GM23248 (cell line): ENCODE measurements around the gene MUCL3. TPM values are rescaled to one million over a fixed set of nuclear protein-coding genes. Genes with fewer than 3 reads are reported as not detected.
A peak's percentile ranks its signal among the peaks of the same experiment; 100 is the strongest.

Source experiments
- DNase-seq: peaks from one replicate; pipeline ENCODE4 v3.0.0-alpha.2; 2015
- H2AFZ ChIP-seq: fragments of 200-600 bp; sonication (generic); 2 replicates; pipeline ENCODE4 v1.6.1; 2016; ENCODE audit warnings: antibody characterized with exemption
- H3F3A ChIP-seq: fragments of 200-600 bp; sonication (generic); 2 replicates; pipeline ENCODE4 v1.6.1; 2016; ENCODE audit warnings: mild to moderate bottlenecking, antibody characterized with exemption, mixed run types; ENCODE audit not compliant: insufficient read depth
- H3K27ac ChIP-seq: fragments of 200-600 bp; sonication (generic); 2 replicates; pipeline ENCODE4 v1.5.1; 2016; ENCODE audit warnings: mild to moderate bottlenecking
- H3K27me3 ChIP-seq: fragments of 200-600 bp; sonication (generic); replicated peaks from 2 replicates; pipeline ENCODE4 v1.6.1; 2016; ENCODE audit warnings: mild to moderate bottlenecking; ENCODE audit not compliant: insufficient read depth
- H3K36me3 ChIP-seq: fragments of 200-600 bp; sonication (generic); 2 replicates; pipeline ENCODE4 v1.6.1; 2016; ENCODE audit warnings: low read depth, mild to moderate bottlenecking
- H3K4me1 ChIP-seq: fragments of 200-600 bp; sonication (generic); 2 replicates; pipeline ENCODE4 v1.6.1; 2016; ENCODE audit warnings: mild to moderate bottlenecking; ENCODE audit not compliant: insufficient read depth
- H3K4me2 ChIP-seq: fragments of 200-600 bp; sonication (generic); one replicate; pipeline ENCODE4 v1.6.1; 2016; ENCODE audit warnings: mild to moderate bottlenecking; ENCODE audit not compliant: unreplicated experiment
- H3K4me3 ChIP-seq: fragments of 200-600 bp; sonication (generic); 2 replicates; pipeline ENCODE4 v1.5.1; 2016; ENCODE audit warnings: mild to moderate bottlenecking
- H3K79me2 ChIP-seq: fragments of 200-600 bp; sonication (generic); 2 replicates; pipeline ENCODE4 v1.6.1; 2016; ENCODE audit warnings: mild to moderate bottlenecking; ENCODE audit not compliant: insufficient read depth
- H3K9ac ChIP-seq: fragments of 200-600 bp; sonication (generic); 2 replicates; pipeline ENCODE4 v1.6.1; 2016; ENCODE audit warnings: mild to moderate bottlenecking
- H3K9me2 ChIP-seq: fragments of 200-600 bp; sonication (generic); 2 replicates; pipeline ENCODE4 v1.6.1; 2016; ENCODE audit warnings: mixed run types, mild to moderate bottlenecking, moderate library complexity; ENCODE audit not compliant: insufficient read depth
- H3K9me3 ChIP-seq: fragments of 200-600 bp; sonication (generic); one replicate; pipeline ENCODE4 v1.6.1; 2017; ENCODE audit warnings: low read depth
- H4K20me1 ChIP-seq: fragments of 200-600 bp; sonication (generic); 2 replicates; pipeline ENCODE4 v1.6.0; 2016; ENCODE audit not compliant: insufficient read depth
- EZH2 ChIP-seq: fragments of 200-600 bp; sonication (generic); IDR thresholded peaks from 2 replicates; pipeline ENCODE4 v1.6.1; 2018; ENCODE audit warnings: antibody characterized with exemption, mild to moderate bottlenecking; ENCODE audit not compliant: insufficient read depth, poor library complexity, severe bottlenecking
- EZH2phosphoT487 ChIP-seq: fragments of 200-600 bp; sonication (generic); IDR thresholded peaks from 2 replicates; pipeline ENCODE4 v1.6.1; 2018; ENCODE audit warnings: antibody characterized with exemption, moderate library complexity, mild to moderate bottlenecking, low read depth; ENCODE audit not compliant: insufficient read depth
- WGBS, 2 experiments: methylation state at CpG; one replicate each; pipeline ENCODE4 v1.1.6; 2015 to 2017; ENCODE audit warnings: low lambda C conversion rate in 2 of 2, low coverage in 1 of 2; ENCODE audit errors: missing lambda C conversion rate in 2 of 2; 5-methylcytosine and 5-hydroxymethylcytosine counted together
- in situ Hi-C: fragments of 300-500 bp; cut with MboI; formaldehyde crosslinking; loops from 2 replicates; pipeline ENCODE4 v1.15.0; 2020
- polyA plus RNA-seq: library from polyadenylated mRNA; unstranded; fragments of >200 nt; fragmentation: Nextera tagmentation; extraction: Ambion mirVana; gene quantifications from 2 replicates; pipeline ENCODE4 v1.2.1, GENCODE V29; 2016
- total RNA-seq: library from RNA; depleted of rRNA; stranded (reverse); fragments of >200 nt; shearing (Covaris generic); gene quantifications from 2 replicates; pipeline ENCODE4 v1.2.3, GENCODE V29; 2014

Gene MUCL3
- total and polyA plus RNA-seq, 2 experiments from 2014 or later: not detected

GRCh38 chr6:30955367-30956042, 14.7 kb downstream of the MUCL3 start:
- 12 to 13% methylated on average over 36 to 40 of the region's 46 CpGs for WGBS, 2 experiments
- no peaks in the 10 kb centered on the region for H3K9me2 ChIP-seq
- H3K9ac ChIP-seq: peak overlapping the region; percentile 42; the same call in 1 of the 2 replicates
- peak overlapping the region; percentile 64 for H3K4me3 ChIP-seq
- H3K36me3 ChIP-seq: no peaks in the 10 kb centered on the region
- peaks cover 41% of the 10 kb centered on the region for H3K27me3 ChIP-seq
- H3F3A ChIP-seq: no peaks in the 10 kb centered on the region
- H3K27ac ChIP-seq: no peak overlapping the region
- H4K20me1 ChIP-seq: no peaks in the 10 kb centered on the region
- TF ChIP-seq EZH2 (no peak), EZH2phosphoT487 (no peak)
- peak; percentile 44 for DNase-seq
- peak overlapping the region; percentile 70 for H3K4me2 ChIP-seq
- no peaks in the 10 kb centered on the region for H3K9me3 ChIP-seq
- in situ Hi-C loops: no loop called here
- H3K79me2 ChIP-seq: no peaks in the 10 kb centered on the region
- H3K4me1 ChIP-seq: 0 out of 2 replicates have a peak, but pooled peaks cover 4% of the 10 kb centered on the region
- H2AFZ ChIP-seq: peak overlapping the region; percentile 82

GRCh38 chr6:30957716-30958115, 16.9 kb downstream of the MUCL3 start:
- H3K36me3 ChIP-seq: no peaks in the 10 kb centered on the region
- H3K9me3 ChIP-seq: no peaks in the 10 kb centered on the region
- H4K20me1 ChIP-seq: no peaks in the 10 kb centered on the region
- no peak overlapping the region for H3K27ac ChIP-seq
- 0 out of 2 replicates have a peak, but pooled peaks cover 4% of the 10 kb centered on the region for H3K4me1 ChIP-seq
- H3K9me2 ChIP-seq: no peaks in the 10 kb centered on the region
- H3K27me3 ChIP-seq: peaks cover 32% of the 10 kb centered on the region
- TF ChIP-seq EZH2 (no peak), EZH2phosphoT487 (no peak)
- 74 to 81% methylated on average over 2 of the region's 2 CpGs for WGBS, 2 experiments
- H3K79me2 ChIP-seq: no peaks in the 10 kb centered on the region
- H3K9ac ChIP-seq: no peak overlapping the region
- H3K4me2 ChIP-seq: no peak overlapping the region
- no peak overlapping the region for H3K4me3 ChIP-seq
- H3F3A ChIP-seq: no peaks in the 10 kb centered on the region
- no peak overlapping the region for H2AFZ ChIP-seq
- no peak for DNase-seq
- in situ Hi-C loops: no loop called here

- WGBS, 2 experiments: 48 to 52% methylated on average over 9 of the region's 9 CpGs
- Histone ChIP-seq H3K27ac (no peak overlapping the region), H3K36me3 (no peaks in the 10 kb centered on the region), H4K20me1 (no peaks in the 10 kb centered on the region), H3K9me2 (no peaks in the 10 kb centered on the region), H2AFZ (no peak overlapping the region), H3K4me3 (no peak overlapping the region), H3K79me2 (no peaks in the 10 kb centered on the region), H3K27me3 (peaks cover 35% of the 10 kb centered on the region), H3K4me2 (no peak overlapping the region), H3K4me1 (no peaks in the 10 kb centered on the region), H3F3A (no peaks in the 10 kb centered on the region), H3K9me3 (no peaks in the 10 kb centered on the region), H3K9ac (no peak overlapping the region)
- peak; percentile 67 for DNase-seq
- in situ Hi-C loops: no loop called here
- TF ChIP-seq EZH2phosphoT487 (no peak), EZH2 (no peak)
Measured at GRCh38 chr6:30960907-30961673, 20.3 kb downstream of the MUCL3 start.

- DNase-seq: no peak
- Histone ChIP-seq H3K79me2 (no peaks in the 10 kb centered on the region), H3K27ac (no peak overlapping the region), H4K20me1 (no peaks in the 10 kb centered on the region), H3K9me2 (no peaks in the 10 kb centered on the region), H3K36me3 (no peaks in the 10 kb centered on the region), H3K9me3 (no peaks in the 10 kb centered on the region), H3K27me3 (peaks cover 22% of the 10 kb centered on the region), H3K4me3 (no peak overlapping the region), H3K4me2 (no peak overlapping the region), H3F3A (no peaks in the 10 kb centered on the region), H2AFZ (no peak overlapping the region), H3K9ac (no peak overlapping the region), H3K4me1 (no peaks in the 10 kb centered on the region)
- TF ChIP-seq EZH2phosphoT487: no peak
- no peak for TF ChIP-seq EZH2
- in situ Hi-C loops: no loop called here
Measured at GRCh38 chr6:30962716-30963115, 21.9 kb downstream of the MUCL3 start.
